Stimulated activated CD4-positive, alpha-beta T cell treated with anti-CD3 and anti-CD28 coated beads, TNF-alpha, amount 100 ng/mL, for 1 hour (primary cell): ENCODE results near the gene BRIX1.
"Not testable (repeated sequence)": the region's sequence is repeated elsewhere in the genome, so short reads cannot be mapped to it uniquely, and the experiment has no call there.

Experiments
- DNase-seq, 3 donors: peaks; one replicate each; pipeline ENCODE4 v3.0.0-alpha.2; 2020; ENCODE audit warnings: low read depth in 3 of 3, low spot score in 1 of 3

The BRIX1 gene

GRCh38 chr5:34914671-34915138 lies 806 bp upstream of the BRIX1 start:
- peak in 1 of 3 donors; percentile 8 for DNase-seq

GRCh38 chr5:34915856-34916192 lies 313 bp downstream of the BRIX1 start:
- no peak for DNase-seq

DNA sequence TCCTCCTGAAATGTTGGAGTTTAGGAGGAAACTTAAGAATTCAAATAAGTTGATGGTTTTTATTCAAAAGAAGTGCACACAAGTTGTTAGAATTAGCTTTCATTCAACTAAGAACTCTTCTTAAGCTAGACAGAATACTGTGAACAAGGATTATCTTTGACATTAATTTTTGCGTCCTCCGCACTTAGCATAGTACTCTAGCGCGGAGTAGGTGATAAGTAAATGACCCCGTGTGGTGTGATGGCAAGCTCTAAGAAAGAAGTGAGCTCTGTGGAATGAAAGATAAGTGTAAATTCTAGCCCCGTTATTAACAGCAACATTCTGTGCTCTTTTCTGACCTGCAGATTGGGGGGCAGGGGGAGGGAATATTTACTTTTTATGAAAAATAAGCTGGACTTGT lies 1.0 kb downstream of the BRIX1 start:
- no peak for DNase-seq

- DNase-seq, result no peak
These were observed 2.5 kb downstream of the BRIX1 start for GRCh38 chr5:34918025-34918424.

DNA sequence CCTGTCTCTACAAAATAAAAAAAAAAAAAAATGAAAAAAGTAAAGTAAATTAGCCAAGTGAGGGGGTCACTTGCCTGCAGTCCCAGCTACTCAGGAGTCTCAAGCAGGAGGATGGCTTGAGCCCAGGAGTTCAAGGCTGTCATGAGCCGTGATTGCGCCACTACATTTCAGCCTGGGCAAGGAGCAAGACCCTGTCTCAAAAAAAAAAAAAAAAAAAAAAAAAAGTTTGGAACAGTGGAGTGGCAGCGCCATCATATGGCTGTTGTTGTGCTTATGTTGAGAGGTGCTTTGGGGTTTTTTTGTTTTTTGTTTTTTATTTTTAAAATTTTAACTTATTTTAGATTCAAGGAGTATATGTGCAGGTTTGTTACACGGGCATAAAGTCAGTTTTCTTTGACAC lies 3.6 kb downstream of the BRIX1 start:
- DNase-seq, result no peak

DNA sequence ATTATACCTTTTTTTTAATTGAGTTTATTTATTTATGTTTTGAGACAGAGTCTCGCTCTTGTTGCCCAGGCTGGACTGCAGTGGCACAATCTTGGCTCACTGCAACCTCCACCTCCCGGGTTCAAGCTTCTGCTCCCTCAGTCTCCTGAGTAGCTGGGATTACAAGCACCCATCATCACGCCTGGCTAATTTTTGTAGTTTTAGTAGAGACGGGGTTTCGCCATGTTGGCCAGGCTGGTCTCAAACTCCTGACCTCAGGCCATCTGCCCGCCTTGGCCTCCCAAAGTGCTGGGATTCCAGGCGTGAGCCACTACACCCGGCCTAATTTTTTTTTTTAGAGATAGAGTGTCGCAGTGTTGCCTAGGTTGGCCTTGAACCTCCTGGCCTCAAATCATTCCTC lies 7.7 kb downstream of the BRIX1 start:
- not testable (repeated sequence) for DNase-seq

GRCh38 chr5:34923694-34924461 lies 8.4 kb downstream of the BRIX1 start:
- no peak for DNase-seq

GRCh38 chr5:34924462-34924765 lies 8.9 kb downstream of the BRIX1 start:
- DNase-seq, result no peak

DNA sequence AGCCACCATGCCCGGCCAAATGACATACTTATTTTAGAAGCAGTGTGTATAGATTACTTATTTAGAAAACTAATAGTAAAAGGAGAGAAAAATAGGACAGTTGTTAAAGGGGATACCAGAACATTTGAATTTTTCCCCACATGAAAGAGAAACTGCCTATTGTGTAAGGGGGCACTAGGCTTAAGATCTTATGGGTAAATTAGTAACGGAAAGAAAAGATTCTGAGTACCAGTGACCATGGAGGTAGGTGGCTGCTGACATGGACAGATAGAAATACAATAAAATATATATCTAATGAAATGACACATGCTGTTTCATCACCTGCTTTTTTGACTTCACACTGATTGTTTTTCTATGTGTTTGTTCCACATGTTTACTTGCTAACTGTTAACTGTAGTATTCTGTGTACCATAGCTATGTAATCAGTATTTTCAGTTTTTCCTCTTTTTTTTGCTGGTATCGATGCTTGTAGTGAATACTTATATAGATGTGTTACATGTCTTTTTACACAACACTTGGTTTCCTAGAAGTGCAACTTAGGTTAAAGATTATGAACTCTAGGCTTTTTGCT lies 10.9 kb downstream of the BRIX1 start:
- no peak for DNase-seq

DNA sequence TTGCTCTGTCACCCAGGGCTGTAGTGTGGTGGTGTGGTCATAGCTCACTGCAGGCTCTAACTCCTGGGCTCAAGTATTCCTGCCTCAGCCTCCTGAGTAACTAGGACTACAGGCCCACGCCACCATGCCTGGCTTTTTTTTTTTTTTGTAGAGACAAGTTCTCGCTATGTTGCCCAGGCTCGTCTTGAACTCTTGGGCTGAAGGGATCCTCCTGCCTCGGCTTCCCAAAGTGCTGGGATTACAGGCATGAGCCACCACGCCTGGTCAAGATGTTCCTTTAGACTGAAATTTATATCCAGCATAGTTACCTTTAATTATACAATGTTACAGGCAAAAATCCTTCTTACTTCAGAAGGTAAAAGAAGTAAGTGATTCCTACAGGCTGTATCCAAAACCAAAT lies 12.3 kb downstream of the BRIX1 start:
- no peak for DNase-seq

DNA sequence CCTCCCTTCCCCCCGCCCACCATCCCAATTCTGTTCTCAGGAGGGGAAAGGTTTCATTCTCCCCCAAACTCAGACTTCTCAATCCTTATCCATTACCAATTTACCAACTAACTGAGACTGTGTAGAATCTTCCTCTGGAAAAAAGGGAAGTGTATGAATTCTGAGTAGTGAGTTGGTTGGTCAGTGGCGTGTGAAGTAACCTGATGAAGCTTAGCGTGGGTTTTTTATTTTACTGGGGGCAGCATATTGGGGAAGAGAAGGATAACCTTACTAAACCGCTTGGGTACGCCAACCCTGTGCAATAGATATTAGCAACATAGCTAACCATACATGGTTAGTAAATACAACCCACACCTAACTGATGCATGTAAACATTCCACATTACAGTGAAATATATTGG lies 12.8 kb downstream of the BRIX1 start:
- no peak for DNase-seq

DNA sequence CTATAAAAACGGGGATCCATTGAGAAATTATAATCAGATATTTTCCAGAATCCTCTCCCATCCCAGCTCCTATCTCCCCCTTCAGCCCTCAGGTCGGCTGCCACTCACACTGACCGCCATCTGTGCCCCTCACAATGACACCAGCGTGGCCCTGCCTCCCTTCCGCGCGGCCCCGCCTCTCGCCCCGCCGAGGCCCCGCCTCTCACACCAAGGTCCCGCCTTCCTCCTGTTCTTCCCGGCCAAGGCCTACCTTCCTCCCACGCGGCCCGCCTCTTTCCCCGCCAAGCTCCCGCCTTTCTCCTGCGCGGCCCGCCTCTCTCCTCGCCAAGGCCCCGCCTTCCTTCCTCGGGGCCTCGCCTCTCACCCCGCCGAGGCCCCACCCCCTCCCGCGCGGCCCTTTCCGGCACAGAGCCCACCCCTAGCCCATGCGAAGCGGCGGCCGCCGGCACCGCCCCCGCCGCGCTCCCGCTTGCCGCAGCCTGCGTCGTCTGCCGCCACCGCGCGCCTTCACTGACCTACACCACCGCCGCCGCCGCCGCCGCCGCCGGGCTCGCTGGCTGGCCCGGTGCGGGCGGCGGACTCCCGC lies 13.7 kb downstream of the BRIX1 start, which contains the start of gene DNAJC21:
TSS of gene DNAJC21 (plus strand) at position 426 of the 586 bp plus-strand sequence. CDS start 261 bp downstream, outside the sequence.
- peak; percentile 92 to 98 (median 96) for DNase-seq

- peak; percentile 46 to 60 (median 49) for DNase-seq
These were observed 14.4 kb downstream of the BRIX1 start for GRCh38 chr5:34929720-34930461.

GRCh38 chr5:34930462-34930844 lies 14.9 kb downstream of the BRIX1 start:
- no peak for DNase-seq

GRCh38 chr5:34930870-34931269 lies 15.4 kb downstream of the BRIX1 start:
- no peak for DNase-seq

- DNase-seq, result no peak
These were observed 17.4 kb downstream of the BRIX1 start for GRCh38 chr5:34932947-34933346.

DNA sequence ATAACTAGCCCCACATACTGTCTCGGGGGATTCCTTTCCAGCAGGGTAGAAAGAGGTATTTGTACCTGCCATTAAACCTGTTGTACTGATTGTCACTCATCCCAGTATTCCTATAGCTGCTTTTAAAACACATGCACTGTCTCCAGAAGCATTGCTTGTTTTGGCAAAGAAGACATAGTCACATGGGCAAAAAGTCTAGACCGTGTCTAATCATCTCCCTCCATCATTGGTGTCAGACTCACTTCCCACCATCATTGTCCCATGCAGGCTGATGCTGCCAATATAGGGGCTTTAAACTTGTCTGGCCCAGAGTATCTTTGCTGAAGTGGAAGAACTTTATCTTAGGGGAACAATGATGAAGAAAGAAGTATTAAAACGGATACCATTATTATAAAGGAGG lies 26.4 kb downstream of the BRIX1 start:
- DNase-seq, result no peak

- DNase-seq, result no peak
These were observed 28.5 kb downstream of the BRIX1 start for GRCh38 chr5:34944044-34944443.

DNA sequence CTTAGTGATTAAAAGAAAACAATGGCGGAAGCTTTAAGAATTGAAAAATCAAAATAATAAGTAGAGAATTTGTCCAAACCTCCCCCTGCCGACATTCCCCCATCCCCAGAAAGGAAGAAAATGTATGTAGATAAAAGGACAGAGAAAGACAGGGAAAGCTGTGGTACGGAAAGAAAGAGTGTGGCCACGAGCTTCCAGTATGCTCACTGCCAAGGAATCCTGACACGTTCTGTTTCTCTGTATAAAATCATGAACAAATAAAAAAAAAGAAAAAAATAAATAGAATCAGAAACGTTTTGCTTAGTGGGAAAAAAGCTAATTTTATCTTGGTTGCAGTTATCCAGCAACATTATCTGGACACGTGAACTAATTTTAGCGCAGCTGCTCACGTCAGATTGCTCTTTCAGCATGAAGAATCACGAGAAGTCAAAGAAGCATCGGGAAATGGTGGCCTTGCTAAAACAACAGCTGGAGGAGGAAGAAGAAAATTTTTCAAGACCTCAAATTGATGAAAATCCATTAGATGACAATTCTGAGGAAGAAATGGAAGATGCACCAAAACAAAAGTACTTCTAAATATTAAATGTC lies 29.0 kb downstream of the BRIX1 start:
- no peak for DNase-seq

GRCh38 chr5:34957321-34957720 lies 41.8 kb downstream of the BRIX1 start:
- DNase-seq, result no peak

GRCh38 chr5:34957857-34958690 lies 42.6 kb downstream of the BRIX1 start:
- no peak for DNase-seq
